Stimulated activated CD4-positive, alpha-beta T cell treated with anti-CD3 and anti-CD28 coated beads, Interleukin-2, amount 100 ng/mL, for 48 hours (primary cell): ENCODE results near the gene RFWD3.

Experiments
- DNase-seq, 2 donors: peaks; one replicate each; pipeline ENCODE4 v3.0.0-alpha.2; 2020

Gene RFWD3

DNA sequence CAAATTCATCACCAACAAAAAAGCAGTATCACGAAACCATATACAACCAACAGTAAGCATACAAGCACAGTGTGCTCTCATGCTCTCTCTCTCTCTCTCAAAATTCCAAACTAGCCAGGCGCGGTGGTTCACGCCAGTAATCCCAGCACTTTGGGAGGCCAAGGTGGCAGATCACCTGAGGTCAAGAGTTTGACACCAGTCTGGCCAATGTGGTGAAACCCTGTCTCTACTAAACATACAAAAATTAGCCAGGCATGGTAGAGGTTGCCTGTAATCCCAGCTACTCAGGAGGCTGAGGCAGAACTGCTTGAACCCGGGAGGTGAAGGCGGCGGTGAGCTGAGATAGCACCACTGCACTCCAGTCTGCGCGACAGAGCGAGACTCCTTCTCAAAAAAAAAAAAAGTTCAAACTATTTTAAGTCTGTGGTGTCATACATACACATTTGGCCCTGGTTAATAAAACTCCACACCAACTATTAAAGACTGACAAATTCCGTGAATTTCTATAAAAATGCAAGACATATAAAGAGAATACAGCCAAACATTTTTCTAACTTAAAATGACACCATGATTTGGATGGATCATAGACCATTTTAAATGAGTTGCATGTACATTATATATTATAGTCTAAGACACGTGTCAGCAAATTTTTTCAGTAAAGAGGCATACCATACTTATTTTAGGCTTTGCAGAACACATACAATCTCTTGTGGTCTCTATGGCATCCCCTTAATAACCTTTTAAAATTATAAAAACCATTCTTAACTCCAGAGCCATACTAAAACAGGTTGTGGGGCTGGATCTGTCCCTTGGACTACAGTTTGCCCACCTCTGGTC, 90.7 kb downstream of the RFWD3 start:
- DNase-seq: no peak

DNA sequence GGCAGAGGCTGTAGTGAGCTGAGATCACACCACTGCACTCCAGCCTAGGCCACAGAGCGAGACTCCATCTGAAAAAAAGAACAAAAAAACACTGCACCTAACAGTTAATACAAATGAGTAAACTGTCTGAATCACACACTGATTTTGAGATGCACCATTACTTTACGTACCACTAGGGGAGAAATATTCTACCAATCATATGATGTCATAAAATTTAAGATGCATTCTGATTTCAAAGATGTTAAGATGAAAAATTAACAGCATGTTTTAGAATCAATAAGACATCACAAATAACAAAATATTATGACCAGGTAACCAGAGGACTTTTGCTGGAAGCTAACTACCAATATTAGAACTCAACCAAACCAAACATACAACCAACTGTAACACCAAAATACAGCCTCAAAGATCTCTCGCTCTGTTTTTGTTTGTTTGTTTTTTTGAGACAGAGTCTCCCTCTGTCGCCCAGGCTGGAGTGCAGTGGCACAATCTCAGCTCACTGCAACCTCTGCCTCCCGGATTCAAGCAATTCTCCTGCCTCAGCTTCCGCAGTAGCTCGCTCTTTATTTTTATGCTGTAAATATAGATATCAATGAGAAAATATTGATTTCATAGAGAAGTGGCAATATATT, 91.4 kb downstream of the RFWD3 start:
- DNase-seq: no peak

DNA sequence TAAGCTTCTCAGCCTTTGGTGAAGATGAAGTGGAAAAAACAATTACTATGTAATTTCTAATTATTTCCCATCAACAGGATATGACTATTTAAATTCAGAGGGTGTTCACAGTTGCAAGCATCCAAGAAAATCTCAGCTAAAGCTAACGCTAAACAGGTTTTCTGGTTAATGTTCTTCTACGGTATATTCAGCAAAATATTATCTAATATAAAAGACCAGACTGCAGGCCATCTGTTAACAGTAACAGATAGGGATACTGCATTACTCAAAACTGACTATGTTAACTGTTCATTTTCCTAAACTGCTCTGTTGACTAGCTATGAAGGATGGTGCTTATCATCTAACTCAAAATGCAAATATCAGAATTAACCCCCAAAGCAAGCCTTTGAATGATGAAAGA, 92.5 kb downstream of the RFWD3 start:
- no peak for DNase-seq

DNA sequence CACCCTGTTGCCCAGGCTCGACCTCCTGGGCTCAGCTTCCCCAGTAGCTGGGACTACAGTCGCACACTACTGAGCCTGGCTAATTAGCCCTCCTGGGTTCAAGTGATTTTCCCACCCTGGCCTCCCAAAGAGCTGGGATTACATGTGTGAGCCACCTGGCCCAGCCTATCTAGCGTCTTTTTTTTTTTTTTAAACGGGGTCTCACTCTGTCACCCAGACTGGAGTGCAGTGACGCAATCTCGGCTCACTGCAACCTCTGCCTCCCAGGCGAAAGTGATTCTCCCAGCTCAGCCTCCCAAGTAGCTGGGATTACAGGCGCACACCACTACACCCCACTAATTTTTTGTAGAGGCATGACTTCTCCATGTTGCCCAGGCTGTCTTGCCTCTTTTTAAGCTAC, 93.1 kb downstream of the RFWD3 start:
- no peak for DNase-seq
